Measurements from ENCODE around the gene ZBTB20.

ZBTB20 gene

GRCh38 chr3:114671741-114672510 is 475.2 kb downstream of the ZBTB20 start:
- no peak for DNase-seq (ENCODE audit: low read depth)

- no peak for DNase-seq (ENCODE audit: low read depth)
Measured at GRCh38 chr3:114669614-114670013, 477.5 kb downstream of the ZBTB20 start.

DNA sequence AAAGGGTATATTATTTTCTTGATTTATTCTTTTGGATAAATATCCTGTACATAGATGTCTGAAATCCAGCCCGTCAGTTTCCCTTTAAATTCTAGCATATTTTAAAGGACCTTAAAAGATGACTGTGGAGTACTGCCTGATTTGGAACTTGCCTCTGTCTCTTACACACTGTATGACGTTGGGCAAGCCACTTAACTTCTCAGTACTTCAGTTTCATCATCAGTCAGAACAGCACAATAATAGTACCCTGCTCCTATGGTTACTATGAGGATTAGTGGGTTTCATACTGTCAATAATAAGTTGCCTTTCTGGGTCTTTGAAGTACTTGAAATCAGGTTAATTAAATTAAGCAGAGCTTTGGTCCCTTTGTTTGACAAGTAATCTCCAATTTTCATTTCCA is 479.0 kb downstream of the ZBTB20 start:
- DNase-seq (ENCODE audit: low read depth): no peak

GRCh38 chr3:114666623-114667022 is 480.5 kb downstream of the ZBTB20 start:
- DNase-seq (ENCODE audit: low read depth): no peak

DNA sequence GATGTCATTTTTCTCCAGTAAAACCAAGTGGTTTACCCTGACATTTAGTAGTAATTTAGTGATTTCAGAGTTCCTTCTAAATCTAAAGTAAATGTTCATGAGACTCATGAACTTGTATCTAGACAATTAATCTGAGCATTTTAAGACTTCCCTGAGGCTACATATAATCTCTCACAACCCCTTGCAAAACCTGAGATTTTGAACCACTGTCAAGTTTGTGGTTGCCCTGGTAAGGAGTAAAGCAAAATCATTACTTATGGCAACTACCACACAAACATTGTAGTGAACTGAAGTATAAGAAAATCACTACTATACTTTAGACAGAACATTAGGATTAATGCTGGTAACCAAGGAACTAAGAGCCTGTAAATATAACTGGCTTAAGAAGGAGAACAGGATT is 483.1 kb downstream of the ZBTB20 start:
- DNase-seq (ENCODE audit: low read depth): no peak

DNA sequence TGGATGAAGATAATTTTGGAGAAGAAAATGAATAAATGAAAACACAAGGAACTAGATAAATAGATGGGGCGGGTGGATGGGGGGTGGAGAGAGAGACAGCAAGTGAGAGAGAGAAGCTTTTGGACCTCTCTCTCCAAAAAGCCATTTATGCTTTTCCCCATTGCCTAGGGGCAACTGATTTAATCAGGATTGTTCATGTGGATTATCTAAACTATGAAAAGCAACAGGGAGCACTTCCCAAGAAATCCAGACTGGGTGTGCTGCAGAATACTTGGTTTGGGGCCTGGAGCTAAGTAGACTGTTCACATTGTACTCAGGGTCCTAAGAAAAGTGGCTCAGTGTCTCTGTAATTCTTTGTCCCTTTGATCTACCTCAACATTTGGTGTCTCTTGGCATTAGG is 486.3 kb downstream of the ZBTB20 start:
- no peak for DNase-seq (ENCODE audit: low read depth)

DNA sequence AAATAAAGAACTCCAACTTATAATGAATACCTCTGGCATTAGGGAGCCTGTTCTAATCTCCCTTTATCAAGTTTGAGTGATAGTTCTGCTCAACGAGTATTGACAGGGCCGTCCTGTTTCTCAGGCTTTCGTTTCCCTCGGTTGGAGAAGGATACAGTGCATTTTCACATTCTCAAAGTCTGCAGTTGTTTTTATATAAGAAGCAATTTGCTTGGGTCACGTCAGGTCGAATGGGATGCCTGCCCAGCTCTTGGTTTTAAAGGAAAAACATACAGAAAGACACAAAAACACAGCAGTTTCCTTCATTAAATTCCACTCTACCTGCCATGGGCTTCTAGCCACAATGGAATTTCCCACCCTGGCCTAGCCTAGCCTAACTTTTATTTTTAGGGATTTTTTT is 487.0 kb downstream of the ZBTB20 start:
- no peak for DNase-seq (ENCODE audit: low read depth)

DNA sequence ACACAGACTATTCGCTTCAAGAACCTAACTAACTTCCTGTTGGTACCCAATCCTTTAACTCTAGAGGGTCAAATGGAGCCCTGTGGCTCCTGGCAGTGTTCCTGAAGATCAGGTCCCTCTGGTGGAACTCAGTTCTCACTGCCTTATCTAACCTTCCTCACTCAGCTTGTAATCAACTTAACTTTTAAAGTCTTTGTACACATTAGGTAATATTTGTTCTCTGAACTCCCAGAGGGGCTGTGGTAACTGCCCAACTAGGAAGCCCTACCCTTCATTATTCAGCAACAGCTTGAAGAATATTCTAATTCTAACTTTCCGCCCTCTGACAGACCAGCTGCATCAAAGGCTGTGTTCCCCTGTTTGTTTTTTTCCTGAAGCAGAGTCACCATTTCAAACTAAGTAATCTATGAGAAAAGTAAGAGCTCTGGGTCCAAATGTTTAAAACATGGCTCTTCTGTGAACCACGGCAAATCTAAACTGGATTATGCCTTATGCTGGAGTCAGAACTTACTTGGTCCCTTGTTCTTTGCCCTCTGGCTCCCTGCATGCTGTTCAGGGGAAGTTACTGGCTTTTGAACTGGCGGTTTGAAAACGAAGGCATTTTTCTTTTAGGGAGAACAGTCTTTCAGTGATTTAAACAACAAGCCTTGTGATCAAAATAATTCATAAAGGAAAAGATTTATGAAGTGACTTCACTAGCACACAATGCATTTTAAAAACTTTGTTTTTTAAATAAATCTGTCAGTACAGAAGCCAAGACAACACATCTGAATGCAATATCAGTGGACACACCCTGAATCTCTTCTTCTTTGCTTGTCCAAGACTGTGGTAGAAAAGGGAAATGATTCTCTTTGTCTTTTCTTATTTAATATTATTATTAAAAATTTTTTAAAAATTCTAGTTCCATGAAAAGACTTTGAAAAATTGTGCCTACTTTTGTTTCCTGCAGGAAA is 487.7 kb downstream of the ZBTB20 start:
- no peak for DNase-seq (ENCODE audit: low read depth)

GRCh38 chr3:114651555-114651954 is 495.5 kb downstream of the ZBTB20 start:
- no peak for DNase-seq (ENCODE audit: low read depth)

DNA sequence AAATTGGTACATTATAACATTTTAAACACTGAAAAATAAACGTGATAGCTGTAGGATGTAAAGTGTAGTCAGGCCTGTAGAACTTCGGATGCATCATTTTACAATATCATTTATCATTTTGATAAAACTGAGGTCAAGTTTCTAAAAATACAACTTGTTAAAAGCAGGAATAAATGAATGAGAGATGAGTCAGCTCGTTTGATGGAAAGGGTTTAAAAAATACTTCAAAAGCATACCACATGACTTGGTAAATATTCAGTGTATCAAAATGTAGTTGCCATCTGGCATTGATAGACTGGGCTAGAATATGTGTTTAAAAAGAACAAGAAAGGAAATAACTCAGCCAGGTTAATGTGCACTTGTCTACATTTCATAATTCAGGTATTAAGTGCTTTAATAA is 496.3 kb downstream of the ZBTB20 start:
- DNase-seq (ENCODE audit: low read depth): no peak

DNA sequence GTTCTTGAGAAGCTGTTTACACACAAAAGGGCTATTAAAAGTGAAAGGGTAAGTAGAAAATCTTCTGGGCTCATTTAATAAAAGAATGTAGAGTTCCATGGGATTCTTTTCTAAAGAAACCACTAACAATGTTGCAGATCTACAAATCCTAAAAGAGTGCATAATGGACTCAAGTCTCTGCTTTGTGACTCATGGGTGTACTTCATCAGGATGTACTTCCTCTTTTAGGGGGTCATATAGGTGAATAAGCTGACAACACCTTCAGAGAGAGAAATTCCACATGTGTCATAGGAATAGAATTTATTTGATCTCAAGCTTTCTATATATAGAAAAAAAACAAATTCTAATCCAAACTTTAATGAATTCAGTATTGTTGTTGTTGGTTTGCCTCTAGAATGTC is 497.8 kb downstream of the ZBTB20 start:
- DNase-seq (ENCODE audit: low read depth): no peak

- no peak for DNase-seq (ENCODE audit: low read depth)
Measured at GRCh38 chr3:114646526-114646925, 500.6 kb downstream of the ZBTB20 start.

DNA sequence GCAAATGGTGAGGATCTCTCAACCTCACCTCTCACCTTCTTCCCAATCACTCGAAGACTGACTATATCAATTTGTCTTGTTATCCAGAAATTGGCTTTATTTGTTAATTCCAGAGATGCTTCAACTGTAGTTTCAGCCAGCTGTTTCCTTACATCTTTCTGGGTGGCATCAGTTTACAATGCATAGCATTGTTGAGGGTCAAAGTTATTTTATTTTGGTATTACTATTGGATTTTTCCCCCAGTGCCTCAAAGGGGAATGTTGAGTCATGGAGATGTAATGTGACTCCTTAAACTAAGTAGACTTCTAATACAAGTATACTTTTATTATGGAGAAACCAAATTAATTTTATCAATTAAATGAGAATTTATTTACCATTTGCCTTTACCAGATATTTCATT is 501.7 kb downstream of the ZBTB20 start:
- DNase-seq (ENCODE audit: low read depth): no peak

GRCh38 chr3:114644367-114644766 is 502.7 kb downstream of the ZBTB20 start:
- no peak for DNase-seq (ENCODE audit: low read depth)

- no peak for DNase-seq (ENCODE audit: low read depth)
Measured at GRCh38 chr3:114642951-114643741, 503.9 kb downstream of the ZBTB20 start.

DNA sequence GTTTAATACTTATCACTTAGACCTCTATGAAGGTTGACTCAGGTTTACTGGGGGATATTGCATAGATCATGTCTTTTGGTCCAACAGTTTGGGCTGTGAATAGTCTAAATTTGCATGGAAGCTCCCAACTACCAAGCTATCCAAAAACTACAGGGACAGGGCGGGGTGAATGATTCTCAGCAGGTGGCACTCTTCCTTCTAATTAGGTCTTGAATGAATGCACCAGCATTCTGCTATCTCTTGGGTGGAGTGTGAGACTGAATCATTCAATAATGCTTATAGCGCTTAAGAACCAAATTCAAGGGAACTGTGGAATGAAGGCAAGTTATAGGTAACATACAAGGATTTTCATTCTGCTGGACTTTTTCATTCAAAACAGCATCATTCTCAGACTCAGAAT is 507.0 kb downstream of the ZBTB20 start:
- no peak for DNase-seq (ENCODE audit: low read depth)

DNA sequence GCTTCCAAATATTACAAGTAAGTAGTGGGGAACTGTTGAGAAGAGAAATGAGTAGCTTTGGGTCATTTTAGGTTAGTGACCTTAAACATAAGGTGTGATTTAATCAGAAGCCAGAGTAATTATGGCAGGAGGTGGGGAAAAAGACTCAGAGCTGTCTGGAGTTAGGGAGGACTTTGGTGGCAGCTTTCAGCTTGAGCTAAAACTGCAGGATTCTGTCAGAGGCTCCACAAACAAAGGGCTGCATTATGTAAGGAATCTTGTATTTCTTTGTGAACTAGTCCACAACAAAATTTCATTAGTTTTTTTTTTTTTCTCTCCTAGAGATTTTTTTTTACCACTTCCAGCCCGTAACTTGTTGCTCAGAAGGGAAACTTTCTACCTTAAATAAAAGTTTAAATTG is 507.9 kb downstream of the ZBTB20 start:
- no peak for DNase-seq (ENCODE audit: low read depth)

- no peak for DNase-seq (ENCODE audit: low read depth)
Measured at GRCh38 chr3:114635878-114636277, 511.2 kb downstream of the ZBTB20 start.

DNA sequence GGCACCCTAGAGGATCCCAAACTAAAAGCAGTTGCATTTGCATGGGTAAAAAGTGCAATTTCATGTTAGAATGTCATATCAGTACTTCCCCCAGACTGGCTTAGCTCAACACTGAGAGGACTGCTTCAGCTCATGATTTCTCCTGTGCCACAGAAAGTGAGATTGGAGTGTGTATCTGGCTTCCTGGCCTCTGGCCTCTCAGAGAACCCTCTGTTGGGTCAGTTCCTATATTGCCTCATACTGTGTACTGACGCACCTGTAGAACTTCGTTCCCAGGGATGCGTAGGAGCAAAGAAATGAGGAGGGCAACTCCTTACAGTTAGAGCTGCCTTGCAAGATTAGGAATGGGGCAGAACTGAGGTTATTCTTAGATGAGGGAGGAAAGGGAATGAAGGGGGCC is 512.5 kb downstream of the ZBTB20 start:
- DNase-seq (ENCODE audit: low read depth): no peak

GRCh38 chr3:114632757-114633424 is 514.2 kb downstream of the ZBTB20 start:
- no peak for DNase-seq (ENCODE audit: low read depth)

DNA sequence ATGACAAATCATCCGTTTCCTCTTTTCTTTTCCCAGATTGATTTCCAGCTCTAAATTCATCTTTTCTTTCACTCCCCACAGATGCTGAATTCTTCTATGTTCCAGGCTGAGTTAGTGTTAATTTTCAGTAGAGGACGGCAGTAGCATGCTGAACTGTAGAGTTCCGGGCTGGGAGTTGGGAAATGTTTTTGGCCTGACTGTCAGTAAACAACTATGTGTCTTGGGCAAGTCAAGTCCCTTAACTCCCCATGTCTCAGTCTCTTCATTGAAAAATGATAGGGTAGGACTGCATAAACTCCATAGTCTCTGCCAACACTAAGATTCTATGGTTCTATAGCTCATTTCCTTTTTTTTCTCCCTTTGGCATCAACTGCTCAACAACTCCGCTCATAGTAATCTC is 519.3 kb downstream of the ZBTB20 start:
- DNase-seq (ENCODE audit: low read depth): no peak

DNA sequence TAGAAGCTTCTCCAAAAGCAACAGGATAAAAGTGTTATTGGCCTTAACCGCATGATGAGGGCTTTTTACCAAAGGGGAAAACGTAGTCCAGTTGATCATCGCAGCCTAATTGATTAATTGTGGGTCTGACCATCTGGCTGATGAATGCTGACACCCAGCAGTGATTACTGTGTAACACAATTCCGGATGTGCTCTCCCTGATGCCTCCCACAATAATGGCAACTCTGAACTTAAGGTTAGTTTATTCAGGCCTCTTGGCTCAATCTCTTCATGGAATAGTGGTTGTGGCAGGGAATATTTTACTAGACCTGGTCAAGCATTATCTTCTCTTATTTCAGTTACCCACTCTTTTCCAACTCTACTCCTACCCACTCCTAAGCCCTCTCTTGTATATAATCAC is 520.3 kb downstream of the ZBTB20 start:
- DNase-seq (ENCODE audit: low read depth): no peak

Data from T-helper 22 cell (primary cell).